NCI-H1105 treated with DMSO at 0.1 percent for 48 hours (cell line): ENCODE measurements around the gene ARL17B.
A peak's percentile ranks its signal among the peaks of the same experiment; 100 is the strongest.
"Not testable (repeated sequence)": the region's sequence is repeated elsewhere in the genome, so short reads cannot be mapped to it uniquely, and the experiment has no call there.

Experiments
- DNase-seq: peaks from one replicate; lab custom pipeline; 2025; lab: John Stamatoyannopoulos, UW

The ARL17B gene

GRCh38 chr17:46290906-46291546, 70.5 kb downstream of the ARL17B start:
- not testable (repeated sequence) for DNase-seq

GRCh38 chr17:46287587-46287986, 74.0 kb downstream of the ARL17B start:
- DNase-seq, result not testable (repeated sequence)

GRCh38 chr17:46286764-46287221, 74.8 kb downstream of the ARL17B start:
- peak; percentile 86 for DNase-seq

- DNase-seq, result not testable (repeated sequence)
Observed at GRCh38 chr17:46285500-46285899, 76.1 kb downstream of the ARL17B start.

- not testable (repeated sequence) for DNase-seq
Observed at GRCh38 chr17:46284467-46284866, 77.1 kb downstream of the ARL17B start.

GRCh38 chr17:46282635-46283034, 78.9 kb downstream of the ARL17B start:
- DNase-seq, result not testable (repeated sequence)

GRCh38 chr17:46281336-46281735, 80.2 kb downstream of the ARL17B start:
- not testable (repeated sequence) for DNase-seq

GRCh38 chr17:46276728-46277479, 84.7 kb downstream of the ARL17B start:
- DNase-seq, result peak; percentile 55

- DNase-seq, result no peak
Observed at GRCh38 chr17:46274238-46274637, 87.3 kb downstream of the ARL17B start.

GRCh38 chr17:46273541-46274236, 87.9 kb downstream of the ARL17B start:
- no peak for DNase-seq

GRCh38 chr17:46270032-46270431, 91.5 kb downstream of the ARL17B start:
- no peak for DNase-seq

GRCh38 chr17:46266656-46267544, 94.7 kb downstream of the ARL17B start:
- peak; percentile 75 for DNase-seq

- not testable (repeated sequence) for DNase-seq
Observed at GRCh38 chr17:46266063-46266655, 95.4 kb downstream of the ARL17B start.

- no peak for DNase-seq
Observed at GRCh38 chr17:46264456-46265198, 96.9 kb downstream of the ARL17B start.

GRCh38 chr17:46262271-46262670, 99.3 kb downstream of the ARL17B start:
- no peak for DNase-seq

- peak; percentile 27 for DNase-seq
Observed at GRCh38 chr17:46259845-46260661, 101.5 kb downstream of the ARL17B start.

- DNase-seq, result not testable (repeated sequence)
Observed at GRCh38 chr17:46256369-46256768, 105.2 kb downstream of the ARL17B start.

GRCh38 chr17:46254215-46254614, 107.4 kb downstream of the ARL17B start:
- DNase-seq, result not testable (repeated sequence)

GRCh38 chr17:46253722-46254121, 107.8 kb downstream of the ARL17B start:
- peak; percentile 59 for DNase-seq

GRCh38 chr17:46252804-46253203, 108.8 kb downstream of the ARL17B start:
- not testable (repeated sequence) for DNase-seq
